Stimulated activated CD8-positive, alpha-beta memory T cell treated with anti-CD3 and anti-CD28 coated beads, Interleukin-2, amount 100 ng/mL, for 48 hours (primary cell): ENCODE measurements around the gene MAP3K6.

ENCODE experiments used
- DNase-seq, 2 donors: peaks; one replicate each; pipeline ENCODE4 v3.0.0-alpha.2; 2020; ENCODE audit warnings: low read depth in 2 of 2

The MAP3K6 gene

DNA sequence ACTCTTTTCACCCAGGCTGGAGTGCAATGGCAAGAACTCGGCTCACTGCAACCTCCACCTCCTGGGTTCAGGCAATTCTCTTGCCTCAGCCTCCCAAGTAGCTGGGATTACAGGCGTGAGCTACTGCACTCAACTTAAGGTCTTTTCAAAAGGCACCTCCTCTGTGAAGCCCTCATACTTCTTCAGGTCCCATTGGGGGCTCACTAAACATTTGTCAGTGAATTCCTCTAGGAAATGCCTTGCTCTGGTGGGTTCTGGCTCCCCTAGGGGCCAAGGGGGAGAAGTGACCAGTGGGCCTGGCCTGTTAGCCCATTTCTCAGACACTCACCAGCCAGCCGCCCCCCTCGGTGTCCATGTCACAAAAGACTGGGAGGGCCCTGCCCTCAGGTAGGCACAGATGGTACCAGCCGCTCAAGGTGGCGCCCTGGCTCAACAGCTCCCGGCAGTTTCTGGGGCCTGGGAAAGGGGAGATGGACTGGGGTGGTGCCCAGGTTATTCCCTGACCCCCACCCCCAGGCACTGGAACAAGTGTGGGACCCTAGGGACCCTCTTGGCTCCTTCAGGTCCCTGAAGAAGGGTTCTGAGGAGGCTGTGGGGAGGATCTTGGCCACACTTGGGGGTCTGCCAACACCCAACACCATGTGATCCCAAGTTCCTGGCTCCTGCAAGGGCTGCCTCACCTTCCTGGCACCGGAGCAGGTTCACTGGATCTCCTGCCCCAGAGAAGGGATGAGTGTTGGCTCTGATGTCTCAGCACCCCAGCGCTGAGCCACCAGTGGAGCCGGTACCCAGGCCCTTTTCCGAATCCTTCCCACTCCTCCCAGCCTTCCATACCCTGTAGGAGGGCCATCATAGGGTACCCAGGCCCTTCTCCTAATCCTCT is 6.3 kb upstream of the MAP3K6 start:
- DNase-seq = no peak

DNA sequence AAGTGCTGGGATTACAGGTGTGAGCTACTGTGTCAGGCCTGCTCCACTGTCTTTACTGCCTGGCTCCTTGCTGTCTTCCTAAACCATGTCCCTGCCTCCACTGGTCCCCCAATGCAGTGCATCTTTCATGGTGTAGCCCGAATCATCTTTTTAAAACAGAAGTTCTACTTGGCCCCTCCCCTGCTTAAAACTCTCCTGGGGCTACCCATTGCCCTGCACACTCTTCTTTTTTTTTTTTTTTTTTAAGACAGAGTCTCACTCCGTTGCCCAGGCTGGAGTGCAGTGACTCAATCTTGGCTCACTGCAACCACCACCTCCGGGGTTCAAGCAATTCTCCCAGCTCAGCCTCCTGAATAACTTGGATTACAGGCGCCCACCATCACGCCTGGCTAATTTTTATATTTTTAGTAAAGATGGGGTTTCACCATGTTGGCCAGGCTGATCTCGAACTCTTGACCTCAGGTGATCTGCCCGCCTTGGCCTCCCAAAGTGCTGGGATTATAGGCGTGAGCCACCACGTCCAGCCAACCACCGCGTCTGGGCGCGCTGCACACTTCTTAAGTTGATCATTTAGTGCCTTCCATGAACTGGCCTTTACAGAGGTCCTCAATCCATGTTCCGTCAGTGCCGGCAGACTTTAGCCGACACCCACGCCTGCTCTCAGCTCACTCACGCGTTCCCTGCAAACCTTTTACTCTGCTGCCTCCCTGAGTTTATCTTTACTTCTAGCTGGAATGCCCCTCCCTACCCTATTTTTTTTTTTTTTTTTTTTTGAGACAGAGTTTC is 5.5 kb upstream of the MAP3K6 start:
- DNase-seq = no peak

DNA sequence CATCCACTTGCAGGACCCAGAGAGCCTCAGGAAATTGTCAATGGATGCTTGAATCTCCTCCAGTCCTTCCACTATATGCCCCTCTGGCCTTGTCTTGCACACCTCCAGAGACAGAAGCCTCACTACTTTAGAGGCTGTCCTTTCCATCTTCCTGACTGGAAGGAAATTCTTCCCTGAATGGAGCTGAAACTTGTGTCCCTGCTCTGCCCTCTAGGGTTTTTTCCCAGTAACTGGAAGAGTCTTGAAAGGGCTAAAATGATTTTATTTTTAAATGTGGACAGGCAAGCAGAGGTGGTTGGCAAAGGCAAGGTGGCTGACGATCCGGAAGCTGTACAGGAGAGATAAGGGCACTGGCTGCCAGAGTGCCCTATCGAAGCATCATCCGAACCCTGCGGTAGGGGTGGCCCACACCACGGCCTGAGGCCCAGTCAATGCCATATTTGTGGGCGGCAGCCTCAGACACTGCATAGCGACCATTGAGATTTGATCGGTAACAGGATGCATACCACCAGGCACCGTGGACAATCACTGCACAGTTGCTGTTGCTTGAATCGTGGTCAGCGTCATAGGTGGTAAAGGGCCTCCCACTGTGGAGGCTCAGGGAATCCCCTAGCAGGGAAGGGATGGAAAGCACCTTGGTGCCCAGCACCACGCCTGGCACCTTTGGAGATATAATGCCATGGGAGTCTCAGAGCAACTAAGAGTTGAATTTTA is 2.3 kb upstream of the MAP3K6 start:
- no peak for DNase-seq

DNA sequence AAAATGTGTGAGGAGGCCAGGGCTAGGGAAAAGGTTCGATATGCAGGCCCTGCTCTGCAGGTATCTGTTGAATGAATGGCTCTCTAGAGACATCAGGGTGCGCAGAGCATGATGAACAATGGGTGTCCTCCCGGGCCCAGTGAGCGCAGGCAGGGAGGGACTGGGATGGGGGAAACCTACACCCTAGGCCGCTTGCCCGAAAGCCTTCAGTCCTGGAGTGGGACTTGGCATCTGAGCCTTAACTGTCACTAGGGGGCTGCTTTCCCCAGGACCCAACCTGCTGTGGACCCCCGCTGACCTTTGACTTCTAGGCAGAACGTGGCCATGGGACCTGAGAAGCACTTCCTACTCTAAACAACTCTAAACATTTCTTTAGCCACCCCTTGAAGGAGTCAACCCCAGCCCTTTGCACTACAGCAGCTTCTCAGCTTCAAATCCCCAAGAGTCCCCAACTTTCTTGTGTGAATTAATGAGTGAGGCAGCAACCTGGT is 444 bp upstream of the MAP3K6 start:
- no peak for DNase-seq

- peak; percentile 75 to 82 for DNase-seq
These were observed 699 bp downstream of the MAP3K6 start for GRCh38 chr1:27366113-27366410.

- peak; percentile 68 to 81 for DNase-seq
These were observed 1.2 kb downstream of the MAP3K6 start for GRCh38 chr1:27365372-27366112.

GRCh38 chr1:27364696-27365371 is 1.9 kb downstream of the MAP3K6 start:
- DNase-seq = no peak

GRCh38 chr1:27363766-27364695 is 2.7 kb downstream of the MAP3K6 start:
- DNase-seq = no peak

DNA sequence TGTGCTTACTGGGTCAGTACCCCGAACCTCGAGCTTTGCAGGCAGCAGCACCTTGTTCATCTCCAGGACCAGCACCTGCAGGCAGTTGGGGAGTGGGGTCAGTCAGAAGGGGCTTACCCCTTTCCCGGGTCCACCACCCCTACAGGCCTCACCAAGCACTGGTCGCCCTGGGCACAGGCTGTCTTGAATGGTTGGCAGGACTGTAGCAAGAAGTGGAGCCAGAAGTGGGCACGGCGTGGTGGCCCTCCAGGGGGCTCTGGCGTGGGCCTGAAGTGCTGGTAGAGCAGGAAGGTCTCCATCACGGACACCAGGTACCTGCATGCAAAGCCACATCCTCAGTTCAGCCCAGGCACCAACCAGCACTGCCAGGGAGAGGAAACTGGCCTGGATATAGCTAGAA is 5.2 kb downstream of the MAP3K6 start:
- DNase-seq = no peak

DNA sequence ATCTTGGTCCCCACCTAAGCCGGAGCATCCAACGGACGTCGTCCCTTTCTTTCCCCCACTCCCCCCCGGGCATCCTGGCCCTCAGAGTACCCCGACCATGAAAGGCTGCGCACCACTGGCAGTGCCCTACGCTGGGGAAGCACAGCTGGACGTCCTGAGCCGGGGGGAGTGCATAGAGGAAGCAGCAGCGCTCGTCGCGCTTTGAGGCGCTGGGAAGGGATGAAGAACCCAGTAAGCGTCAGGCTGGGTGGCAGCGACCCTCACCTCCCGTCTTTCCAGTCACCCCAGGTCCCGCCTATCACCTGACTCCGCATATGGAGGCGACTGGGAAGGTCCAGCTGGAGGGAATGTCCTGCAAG is 5.7 kb downstream of the MAP3K6 start:
- DNase-seq = no peak

- no peak for DNase-seq
These were observed 6.4 kb downstream of the MAP3K6 start for GRCh38 chr1:27360159-27361043.

- no peak for DNase-seq
These were observed 7.0 kb downstream of the MAP3K6 start for GRCh38 chr1:27359822-27360158.

DNA sequence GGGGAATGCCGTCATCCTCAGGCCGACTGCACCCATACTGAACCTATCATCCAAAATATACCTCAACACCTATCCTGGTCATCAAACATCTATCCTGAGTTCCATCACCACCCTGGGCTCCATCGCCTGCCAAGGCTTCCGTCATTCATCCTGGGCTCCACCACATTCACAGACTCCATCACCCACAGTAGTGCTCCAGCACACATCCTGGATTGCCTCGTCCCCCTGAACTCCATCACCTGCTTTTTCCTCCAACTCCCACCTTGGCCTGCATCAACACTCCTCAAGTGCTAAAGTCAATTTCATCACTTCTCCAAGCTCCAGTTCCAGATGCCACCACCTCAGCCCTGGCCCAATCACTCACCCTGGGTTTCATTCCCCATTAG is 7.8 kb downstream of the MAP3K6 start:
- DNase-seq = no peak

DNA sequence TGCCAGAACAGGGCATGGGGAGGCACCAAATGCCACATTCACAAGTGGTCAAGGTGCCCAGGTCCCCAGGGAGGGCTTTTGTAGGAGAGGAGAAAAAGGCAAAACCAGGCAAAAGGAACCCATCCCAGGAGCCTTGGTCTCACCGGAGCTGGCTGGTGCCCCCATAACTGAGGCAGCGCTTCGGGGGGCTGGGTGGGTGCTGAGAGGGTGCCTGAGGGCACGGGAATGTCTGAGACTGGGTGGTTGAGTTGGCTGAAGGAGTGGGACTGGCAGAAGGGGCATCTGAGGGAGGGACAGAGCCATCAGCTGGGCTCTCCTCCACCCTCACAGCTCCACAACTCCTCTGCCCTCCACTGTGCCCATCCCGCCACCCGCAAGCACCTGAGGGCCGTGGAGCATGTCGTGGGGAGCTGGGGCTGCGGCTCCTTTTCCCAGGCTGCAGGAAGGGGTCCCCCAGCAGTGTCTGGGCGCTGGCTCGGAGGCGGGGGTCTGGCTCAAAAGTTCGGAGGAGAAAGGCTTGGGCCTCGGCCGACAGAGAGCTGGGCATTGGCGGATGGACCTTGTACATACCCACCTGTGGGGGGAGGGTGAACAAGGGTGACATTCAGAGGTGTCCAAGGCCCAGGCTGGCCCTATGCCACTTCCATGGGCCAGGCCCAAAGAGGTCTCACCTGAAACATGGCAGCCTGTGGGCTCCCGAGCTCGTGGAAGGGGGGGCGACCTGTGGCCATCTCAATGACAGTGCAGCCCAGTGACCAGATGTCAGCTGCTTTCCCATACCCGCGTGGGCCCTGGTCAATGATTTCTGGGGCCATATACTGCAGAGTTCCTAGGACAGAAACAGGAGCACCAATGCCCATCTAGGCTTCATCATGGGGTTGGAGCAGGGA is 8.5 kb downstream of the MAP3K6 start:
- DNase-seq = no peak

- DNase-seq = peak; percentile 59 to 74
These were observed 9.3 kb downstream of the MAP3K6 start for GRCh38 chr1:27357281-27358037.

DNA sequence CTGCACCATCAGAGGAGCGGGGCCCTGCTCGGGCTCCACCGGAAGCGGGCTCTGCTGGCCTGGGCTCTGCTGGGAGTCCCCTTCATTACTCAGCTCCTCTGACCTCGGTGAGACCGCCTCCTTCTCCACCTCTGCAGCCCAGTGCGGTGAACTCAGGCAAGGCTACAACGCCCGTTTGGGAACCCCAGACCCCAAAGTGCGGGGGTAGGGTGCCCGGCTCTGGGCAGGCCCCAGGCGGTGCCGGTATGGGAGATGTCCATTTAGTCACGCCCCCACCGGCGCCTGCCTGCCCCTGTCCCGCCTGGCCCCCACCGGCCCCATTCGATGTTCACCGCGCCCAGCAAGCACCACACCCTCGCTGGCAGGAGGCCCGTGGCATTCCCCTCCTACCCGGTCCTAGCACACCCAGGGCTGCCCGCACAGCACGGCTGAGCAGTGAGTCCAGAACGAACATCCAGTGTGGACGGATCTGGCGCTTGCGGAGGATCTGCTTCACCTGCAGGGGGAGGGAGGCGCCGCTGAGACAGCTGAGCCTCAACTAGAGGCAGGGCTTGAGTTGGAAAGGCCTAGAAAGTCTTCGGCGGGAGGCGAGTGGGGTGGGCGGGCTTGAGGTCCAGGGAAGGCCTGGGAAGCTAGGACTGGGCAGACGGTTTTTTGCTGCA is 10.0 kb downstream of the MAP3K6 start:
- no peak for DNase-seq

DNA sequence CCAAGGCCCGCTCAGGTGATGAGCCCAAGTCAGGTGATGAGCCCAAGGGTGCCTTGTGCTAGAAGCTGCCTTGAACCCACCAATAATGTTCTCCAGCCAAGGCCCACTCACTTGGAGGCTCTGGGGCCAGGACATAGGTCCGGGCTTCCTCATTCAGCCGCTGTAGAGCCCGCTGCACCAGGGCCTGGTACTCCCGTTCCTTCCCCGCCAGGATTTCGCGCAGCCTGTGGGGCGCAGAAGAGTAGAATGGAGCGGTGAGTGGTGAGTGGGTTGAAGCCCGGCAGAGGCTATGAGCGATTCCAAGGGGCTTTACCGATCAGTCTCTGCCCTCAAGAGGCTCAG is 10.5 kb downstream of the MAP3K6 start:
- no peak for DNase-seq
